DMS153 (cell line): ENCODE data around the gene ABCG4.

Source experiments
- DNase-seq: peaks from one replicate; lab custom pipeline; 2025; lab: John Stamatoyannopoulos, UW

ABCG4 gene

DNA sequence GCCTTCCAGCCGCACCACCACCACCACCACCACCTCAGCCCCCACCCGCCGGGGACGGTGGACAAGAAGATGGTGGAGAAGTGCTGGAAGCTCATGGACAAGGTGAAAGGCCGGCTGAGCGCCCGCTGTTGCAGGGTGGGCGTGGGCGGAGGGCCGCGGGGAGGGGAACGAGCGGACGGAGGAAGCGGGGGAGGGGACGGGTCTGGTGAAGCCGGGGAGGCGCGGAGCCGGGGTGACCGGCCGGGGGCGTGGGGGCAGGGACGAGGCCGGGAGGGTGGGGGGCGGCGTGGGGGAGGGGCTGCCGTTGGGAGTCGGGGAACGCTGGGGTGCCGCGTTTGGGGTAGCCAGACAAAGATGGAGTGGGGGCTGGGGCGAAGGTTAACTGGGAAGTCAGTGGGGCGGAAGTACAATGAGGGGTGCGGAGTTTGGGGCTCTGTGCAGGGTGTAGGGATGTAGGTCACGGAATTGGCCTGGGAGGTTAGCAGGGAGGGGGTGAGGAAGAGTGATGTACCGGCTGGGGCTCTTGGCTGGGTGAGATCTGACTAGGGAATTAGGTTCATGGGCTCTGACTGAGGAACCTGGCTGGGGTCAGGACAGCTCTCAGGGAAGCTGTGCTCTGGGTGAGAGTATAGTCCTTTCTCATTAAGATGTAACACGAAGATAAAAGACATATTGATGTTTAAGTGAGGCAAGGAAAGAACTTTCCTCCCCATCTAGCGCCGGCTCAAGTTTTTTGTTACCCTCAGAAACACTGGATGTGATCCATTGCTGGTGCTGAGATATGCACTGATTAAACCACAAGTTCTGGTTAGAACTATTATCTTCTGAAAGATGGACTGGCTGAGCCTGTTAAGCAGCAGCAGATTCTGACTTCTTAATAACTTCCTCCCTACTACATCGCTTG lies 57.9 kb downstream of the ABCG4 start:
- DNase-seq: no peak

DNA sequence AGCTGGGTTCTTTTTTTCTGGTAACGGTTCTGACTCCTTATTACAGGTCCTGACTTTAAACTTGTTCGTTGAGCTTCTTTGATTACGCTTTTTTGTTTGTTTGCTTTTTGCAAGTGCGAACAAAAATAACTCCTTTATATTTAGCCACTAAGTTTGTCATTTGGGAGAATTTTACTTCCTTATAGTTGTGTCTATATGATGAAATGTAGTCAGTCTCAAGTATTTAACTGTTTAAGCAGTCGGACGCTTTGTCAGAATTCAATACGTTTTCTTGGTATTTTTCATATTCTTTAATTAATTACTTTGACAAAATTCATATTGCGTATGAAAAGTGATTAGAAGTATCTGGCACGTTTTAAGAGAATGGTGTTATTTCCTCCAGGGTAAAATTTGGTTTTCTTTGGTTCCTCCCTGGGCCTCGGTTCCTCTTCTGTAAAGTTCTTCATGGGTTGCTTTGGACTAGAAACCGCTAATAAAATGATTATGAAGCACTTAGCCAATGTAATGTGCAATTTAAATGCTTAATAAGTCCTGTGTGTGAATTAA lies 58.6 kb downstream of the ABCG4 start:
- DNase-seq: no peak

DNA sequence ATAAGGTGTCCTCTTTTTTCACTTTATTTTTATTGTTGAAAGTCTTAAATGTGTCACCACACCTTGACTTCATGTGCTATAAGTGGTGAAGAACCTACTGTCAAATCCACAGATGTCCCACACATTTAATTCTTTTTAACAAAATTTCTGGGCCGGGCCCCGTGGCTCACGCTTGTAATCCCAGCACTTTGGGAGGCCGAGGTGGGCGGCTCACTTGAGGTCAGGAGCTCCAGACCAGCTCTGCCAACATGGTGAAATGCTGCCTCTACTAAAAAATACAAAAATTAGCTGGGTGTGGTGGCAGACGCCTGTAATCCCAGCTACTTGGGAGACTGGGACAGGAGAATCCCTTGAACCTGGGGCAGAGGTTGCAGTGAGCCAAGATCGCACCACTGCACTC lies 60.3 kb downstream of the ABCG4 start:
- DNase-seq: no peak

DNA sequence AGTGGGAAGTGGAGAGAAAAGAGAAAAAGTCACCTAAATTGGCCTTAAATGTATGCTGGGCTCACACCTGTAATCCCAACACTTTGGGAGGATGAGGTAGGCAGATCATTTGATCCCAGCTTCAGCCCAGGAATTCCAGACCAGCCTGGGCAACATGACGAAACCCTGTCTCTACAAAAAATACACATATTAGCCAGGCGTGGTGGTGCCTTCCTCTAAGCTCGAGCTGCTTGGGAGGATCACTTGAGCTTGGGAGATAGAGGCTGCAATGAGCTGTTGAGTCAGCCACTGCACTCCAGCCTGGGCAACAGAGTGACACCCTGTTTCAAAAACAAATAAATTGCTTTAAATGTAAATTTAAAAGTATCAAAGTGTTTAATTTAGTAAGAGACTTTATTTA lies 61.2 kb downstream of the ABCG4 start:
- DNase-seq: no peak
